Umbilical cord (tissue), 2 donors: ENCODE measurements around the gene CYP2A13. TPM values are rescaled to one million over a fixed set of nuclear protein-coding genes. Genes with fewer than 3 reads are reported as not detected.
"Not testable (repeated sequence)": the region's sequence is repeated elsewhere in the genome, so short reads cannot be mapped to it uniquely, and the experiment has no call there.

ENCODE experiments used
- DNase-seq: peaks from one replicate; pipeline ENCODE4 v3.0.0-alpha.2; 2015; ENCODE audit warnings: low spot score
- total RNA-seq: library from RNA; depleted of rRNA; stranded (reverse); fragments of >200 nt; gene quantifications from one replicate; pipeline ENCODE4 v1.2.3, GENCODE V29; 2014; ENCODE audit warnings: low replicate concordance; ENCODE audit not compliant: insufficient read depth

The CYP2A13 gene
- total RNA-seq: not detected

- DNase-seq: no peak
These were observed at the start of gene CYP2A13 for GRCh38 chr19:41088151-41088550. Gene CYP2A13 (plus strand): TSS chr19:41088451. CDS start chr19:41088472, 21 bp downstream.

- no peak for DNase-seq
These were observed 48.4 kb upstream of the CYP2A13 start for GRCh38 chr19:41039806-41040205.

- DNase-seq: not testable (repeated sequence)
These were observed 43.2 kb upstream of the CYP2A13 start for GRCh38 chr19:41045095-41045494.

GRCh38 chr19:41050426-41050825 is 37.8 kb upstream of the CYP2A13 start:
- DNase-seq: no peak

GRCh38 chr19:41052162-41052561 is 36.1 kb upstream of the CYP2A13 start:
- not testable (repeated sequence) for DNase-seq

- DNase-seq: not testable (repeated sequence)
These were observed 34.9 kb upstream of the CYP2A13 start for GRCh38 chr19:41053331-41053730.

GRCh38 chr19:41064974-41065569 is 23.2 kb upstream of the CYP2A13 start:
- peak; percentile 13 for DNase-seq

- DNase-seq: no peak
These were observed 12.0 kb upstream of the CYP2A13 start for GRCh38 chr19:41076286-41076685.

GRCh38 chr19:41083516-41083915 is 4.7 kb upstream of the CYP2A13 start:
- DNase-seq: no peak

- DNase-seq: no peak
These were observed 2.4 kb upstream of the CYP2A13 start for GRCh38 chr19:41085748-41086415.

- no peak for DNase-seq
These were observed 1.7 kb downstream of the CYP2A13 start for GRCh38 chr19:41089959-41090358.

GRCh38 chr19:41095703-41096102 is 7.5 kb downstream of the CYP2A13 start:
- no peak for DNase-seq

GRCh38 chr19:41096353-41096752 is 8.1 kb downstream of the CYP2A13 start:
- no peak for DNase-seq

- no peak for DNase-seq
These were observed 9.1 kb downstream of the CYP2A13 start for GRCh38 chr19:41097302-41097701.

GRCh38 chr19:41098762-41099161 is 10.5 kb downstream of the CYP2A13 start:
- no peak for DNase-seq

- not testable (repeated sequence) for DNase-seq
These were observed 14.0 kb downstream of the CYP2A13 start for GRCh38 chr19:41102210-41102609.

GRCh38 chr19:41106177-41106576 is 17.9 kb downstream of the CYP2A13 start:
- DNase-seq: no peak

- no peak for DNase-seq
These were observed 23.0 kb downstream of the CYP2A13 start for GRCh38 chr19:41111296-41111695.

GRCh38 chr19:41111750-41112295 is 23.6 kb downstream of the CYP2A13 start:
- DNase-seq: no peak

- no peak for DNase-seq
These were observed 24.6 kb downstream of the CYP2A13 start for GRCh38 chr19:41112728-41113290.

- no peak for DNase-seq
These were observed 25.9 kb downstream of the CYP2A13 start, which contains the start of gene CYP2F1 for GRCh38 chr19:41114132-41114531. Gene CYP2F1 (plus strand): TSS chr19:41114432. CDS start chr19:41116189, 1,757 bp downstream.

GRCh38 chr19:41116261-41116660 is 28.0 kb downstream of the CYP2A13 start:
- no peak for DNase-seq
